Calu3 (cell line): ENCODE data around the gene PRSS48. TPM values are rescaled to one million over a fixed set of nuclear protein-coding genes. Genes with fewer than 3 reads are reported as not detected.

Experiments
- BruUV-seq: library from RNA; stranded (reverse); fragments of 400-500 nt; replicated peaks from 2 replicates; lab custom pipeline; 2021; lab: Mats Ljungman, UMichigan
- CTCF ChIA-PET: fragments of 300-600 bp; sonication (Branson Sonifier 250); formaldehyde crosslinking; loops from one replicate; lab custom pipeline; 2022; ENCODE audit warnings: antibody characterized with exemption; lab: Charles Lee
- DNase-seq: peaks from one replicate; pipeline ENCODE4 v3.0.0; 2022
- H3K27ac Mint-ChIP-seq: one replicate; pipeline ENCODE4 v1.8.0; 2022; ENCODE audit warnings: mixed read lengths; ENCODE audit not compliant: unreplicated experiment
- H3K27me3 Mint-ChIP-seq: one replicate; pipeline ENCODE4 v1.8.0; 2022; ENCODE audit warnings: mixed read lengths; ENCODE audit not compliant: unreplicated experiment
- H3K36me3 Mint-ChIP-seq: one replicate; pipeline ENCODE4 v1.8.0; 2022; ENCODE audit warnings: mild to moderate bottlenecking, moderate library complexity, mixed read lengths; ENCODE audit not compliant: insufficient read depth, unreplicated experiment
- H3K4me1 Mint-ChIP-seq: one replicate; pipeline ENCODE4 v1.8.0; 2022; ENCODE audit warnings: mild to moderate bottlenecking, low read depth, mixed read lengths; ENCODE audit not compliant: unreplicated experiment
- H3K4me3 Mint-ChIP-seq: one replicate; pipeline ENCODE4 v1.8.0; 2022; ENCODE audit warnings: mild to moderate bottlenecking, low read depth, moderate library complexity, mixed read lengths; ENCODE audit not compliant: unreplicated experiment
- H3K9me3 Mint-ChIP-seq: one replicate; pipeline ENCODE4 v1.8.0; 2022; ENCODE audit warnings: low read depth, mixed read lengths; ENCODE audit not compliant: unreplicated experiment
- CTCF ChIP-seq: fragments of 200-600 bp; IDR thresholded peaks from one replicate; pipeline ENCODE4 v1.8.0; 2022; ENCODE audit warnings: antibody characterized with exemption; ENCODE audit not compliant: unreplicated experiment
- intact Hi-C: fragments of 100-400 bp; cut with micrococcal nuclease; formaldehyde crosslinking; loops from one replicate; pipeline ENCODE4 v1.10.0; 2022; ENCODE audit not compliant: unreplicated experiment
- total RNA-seq: library from RNA; stranded (reverse); gene quantifications from 2 replicates; pipeline ENCODE4 v1.2.3, GENCODE V29; 2022

PRSS48 gene
- total RNA-seq, 1 experiment from 2014 or later: not detected

- Mint-ChIP-seq H3K36me3 (no peaks in the 10 kb centered on the region), H3K27ac (no peak overlapping the region), H3K27me3 (no peaks in the 10 kb centered on the region), H3K4me1 (no peaks in the 10 kb centered on the region), H3K4me3 (no peak overlapping the region), H3K9me3 (no peaks in the 10 kb centered on the region)
- TF ChIP-seq CTCF: no peak
- intact Hi-C loops: no loop called here
- no peak for DNase-seq
- CTCF ChIA-PET: no interaction called here
- BruUV-seq: no TSS peak
These were observed 40.9 kb upstream of the PRSS48 start for GRCh38 chr4:151236036-151236435.

GRCh38 chr4:151238477-151238876, 38.5 kb upstream of the PRSS48 start:
- H3K27ac Mint-ChIP-seq: no peak overlapping the region
- no peaks in the 10 kb centered on the region for H3K36me3 Mint-ChIP-seq
- H3K4me3 Mint-ChIP-seq: no peak overlapping the region
- no peak for DNase-seq
- CTCF ChIA-PET: no interaction called here
- intact Hi-C loops: no loop called here
- no peaks in the 10 kb centered on the region for H3K4me1 Mint-ChIP-seq
- no peak for TF ChIP-seq CTCF
- no TSS peak for BruUV-seq
- no peaks in the 10 kb centered on the region for H3K27me3 Mint-ChIP-seq
- H3K9me3 Mint-ChIP-seq: no peaks in the 10 kb centered on the region

GRCh38 chr4:151239608-151240007, 37.4 kb upstream of the PRSS48 start:
- BruUV-seq: no TSS peak
- H3K27ac Mint-ChIP-seq: no peak overlapping the region
- H3K36me3 Mint-ChIP-seq: no peaks in the 10 kb centered on the region
- no peak for DNase-seq
- intact Hi-C loops: no loop called here
- CTCF ChIA-PET: no interaction called here
- no peak overlapping the region for H3K4me3 Mint-ChIP-seq
- no peaks in the 10 kb centered on the region for H3K9me3 Mint-ChIP-seq
- H3K4me1 Mint-ChIP-seq: no peaks in the 10 kb centered on the region
- TF ChIP-seq CTCF: no peak
- no peaks in the 10 kb centered on the region for H3K27me3 Mint-ChIP-seq

- no peak for TF ChIP-seq CTCF
- H3K36me3 Mint-ChIP-seq: no peaks in the 10 kb centered on the region
- CTCF ChIA-PET: no interaction called here
- intact Hi-C loops: no loop called here
- H3K4me1 Mint-ChIP-seq: no peaks in the 10 kb centered on the region
- H3K9me3 Mint-ChIP-seq: no peaks in the 10 kb centered on the region
- H3K4me3 Mint-ChIP-seq: no peak overlapping the region
- H3K27me3 Mint-ChIP-seq: no peaks in the 10 kb centered on the region
- H3K27ac Mint-ChIP-seq: no peak overlapping the region
- no peak for DNase-seq
- no TSS peak for BruUV-seq
These were observed 34.7 kb upstream of the PRSS48 start for GRCh38 chr4:151242305-151242704.

GRCh38 chr4:151246742-151247141, 30.2 kb upstream of the PRSS48 start:
- H3K4me3 Mint-ChIP-seq: no peak overlapping the region
- CTCF ChIA-PET: no interaction called here
- no peak for DNase-seq
- no TSS peak for BruUV-seq
- H3K27me3 Mint-ChIP-seq: no peaks in the 10 kb centered on the region
- no peaks in the 10 kb centered on the region for H3K36me3 Mint-ChIP-seq
- no peak overlapping the region for H3K27ac Mint-ChIP-seq
- no peaks in the 10 kb centered on the region for H3K4me1 Mint-ChIP-seq
- intact Hi-C loops: no loop called here
- H3K9me3 Mint-ChIP-seq: no peaks in the 10 kb centered on the region
- TF ChIP-seq CTCF: no peak
